T-cell (primary cell): ENCODE data around the gene C4B. TPM values are rescaled to one million over a fixed set of nuclear protein-coding genes. Genes with fewer than 3 reads are reported as not detected.

ENCODE experiments used
- ATAC-seq, 4 experiments: fragments of 200-7000 bp in 3 of 4; fragments of 150-1000 bp in 1 of 4; cut with Tn5 transposase; replicated peaks in 1 of 4; 1 replicate in 3 of 4; 2 replicates in 1 of 4; pipeline ENCODE4 v1.10.0; 2021; ENCODE audit warnings: moderate library complexity in 3 of 4, mild to moderate bottlenecking in 2 of 4, moderate number of reproducible peaks in 1 of 4
- CTCF ChIA-PET, 2 donors: fragments of 300-600 bp; sonication (Branson Sonifier 250); formaldehyde crosslinking; loops; one replicate each; lab custom pipeline; 2022; ENCODE audit warnings: antibody characterized with exemption in 2 of 2; lab: Charles Lee
- POLR2A ChIA-PET, 2 donors: fragments of 300-600 bp; sonication (Branson Sonifier 250); formaldehyde crosslinking; loops; one replicate each; lab custom pipeline; 2022; ENCODE audit warnings: antibody characterized with exemption in 2 of 2; lab: Charles Lee
- DNase-seq, 35 experiments: peaks; one replicate each; pipeline versions ENCODE4 v3.0.0 to v3.0.0-alpha.2; 2013 to 2023
- H3K27ac ChIP-seq: one replicate; pipeline ENCODE4 v1.5.1; 2013; ENCODE audit warnings: low read length
- H3K27me3 ChIP-seq, 2 experiments: replicated peaks in 1 of 2; 1 replicate in 1 of 2; 2 replicates in 1 of 2; pipeline versions ENCODE4 v1.6.1 to v1.7.0; 2013; ENCODE audit warnings: low read length in 1 of 2, mixed read lengths in 1 of 2; ENCODE audit not compliant: control insufficient read depth in 2 of 2, insufficient read depth in 2 of 2; ENCODE audit errors: extremely low read depth in 1 of 2
- H3K36me3 ChIP-seq, 2 donors: 1 replicate in 1 of 2; 2 replicates in 1 of 2; pipeline versions ENCODE4 v1.6.1 to v1.7.0; 2013; ENCODE audit warnings: low read length in 1 of 2; ENCODE audit not compliant: control insufficient read depth in 2 of 2, insufficient read depth in 1 of 2; ENCODE audit errors: extremely low read depth in 1 of 2
- H3K4me1 ChIP-seq, 2 experiments: 1 replicate in 1 of 2; 2 replicates in 1 of 2; pipeline versions ENCODE4 v1.6.1 to v1.7.0; 2013; ENCODE audit warnings: low read length in 2 of 2, mixed read lengths in 1 of 2; ENCODE audit not compliant: insufficient read depth in 2 of 2, control insufficient read depth in 1 of 2; ENCODE audit errors: extremely low read depth in 1 of 2
- H3K4me3 ChIP-seq, 2 donors: 1 replicate in 1 of 2; 2 replicates in 1 of 2; pipeline versions ENCODE4 v1.5.1 to v1.7.0; 2013; ENCODE audit warnings: mild to moderate bottlenecking in 2 of 2, low read length in 1 of 2, moderate library complexity in 1 of 2; ENCODE audit not compliant: control insufficient read depth in 1 of 2; ENCODE audit errors: extremely low read depth in 1 of 2
- H3K9me3 ChIP-seq: 2 replicates; pipeline ENCODE4 v1.7.0; 2013
- H3K27ac Mint-ChIP-seq, 2 donors: one replicate each; pipeline ENCODE4 v1.8.0; 2020 to 2021; ENCODE audit warnings: mild to moderate bottlenecking in 2 of 2, mixed read lengths in 2 of 2
- H3K27me3 Mint-ChIP-seq, 2 donors: one replicate each; pipeline ENCODE4 v1.8.0; 2021 to 2022; ENCODE audit warnings: mixed read lengths in 2 of 2
- H3K36me3 Mint-ChIP-seq: one replicate; pipeline ENCODE4 v1.8.0; 2021; ENCODE audit warnings: mixed read lengths
- H3K4me1 Mint-ChIP-seq, 3 donors: one replicate each; pipeline ENCODE4 v1.8.0; 2020 to 2022; ENCODE audit warnings: mixed read lengths in 3 of 3, mild to moderate bottlenecking in 1 of 3
- H3K4me3 Mint-ChIP-seq, 3 donors: one replicate each; pipeline ENCODE4 v1.8.0; 2020 to 2022; ENCODE audit warnings: mild to moderate bottlenecking in 3 of 3, mixed read lengths in 3 of 3, moderate library complexity in 3 of 3
- H3K9me3 Mint-ChIP-seq, 3 donors: one replicate each; pipeline ENCODE4 v1.8.0; 2020 to 2022; ENCODE audit warnings: mixed read lengths in 3 of 3
- WGBS: methylation state at CpG from one replicate; pipeline ENCODE4 v1.1.5; 2013; ENCODE audit warnings: missing lambda C conversion rate; ENCODE audit not compliant: insufficient coverage; 5-methylcytosine and 5-hydroxymethylcytosine counted together
- total RNA-seq, 35 experiments: library from RNA in 6 of 35; stranded (reverse) in 6 of 35; fragments of 120-200 nt in 1 of 35; gene quantifications; one replicate each; pipeline versions ENCODE4 v1.2.1 to v1.2.4 and lab custom pipeline; 2013 to 2026

Gene C4B
- total RNA-seq, 5 donors from 2014 or later (not counting 1 experiment from before 2014, with no cell fraction given) = 5.5 to 8.4 (median 7.5) TPM

- ChIA-PET POLR2A (no interaction called here), CTCF (no interaction called here)
- Mint-ChIP-seq H3K4me1 (peaks cover 3 to 9% (median 4%) of the 10 kb centered on the region in 3 donors), H3K27ac (no peak overlapping the region), H3K4me3 (no peak overlapping the region), H3K27me3 (peaks cover 22 to 33% of the 10 kb centered on the region in 2 donors), H3K9me3 (no peaks in the 10 kb centered on the region), H3K36me3 (no peaks in the 10 kb centered on the region)
- Histone ChIP-seq H3K4me1 (peaks cover 0 to 13% of the 10 kb centered on the region in 2 experiments), H3K4me3 (no peak overlapping the region), H3K27me3 (peaks cover 0 to 63% of the 10 kb centered on the region in 2 experiments), H3K36me3 (no peaks in the 10 kb centered on the region), H3K9me3 (no peaks in the 10 kb centered on the region), H3K27ac (no peak overlapping the region)
- DNase-seq (no peak), ATAC-seq (no peak)
- WGBS = 83% methylated on average over 19 of the region's 22 CpGs
These were observed 69.5 kb downstream of the C4B start for GRCh38 chr6:32083812-32084768.

GRCh38 chr6:32084780-32085179 is 70.2 kb downstream of the C4B start:
- Mint-ChIP-seq H3K4me1 (peaks cover 3 to 9% (median 4%) of the 10 kb centered on the region in 3 donors), H3K27ac (no peak overlapping the region), H3K4me3 (no peak overlapping the region), H3K27me3 (peaks cover 22 to 33% of the 10 kb centered on the region in 2 donors), H3K9me3 (no peaks in the 10 kb centered on the region), H3K36me3 (no peaks in the 10 kb centered on the region)
- POLR2A ChIA-PET = no interaction called here
- CTCF ChIA-PET = no interaction called here
- Histone ChIP-seq H3K36me3 (no peaks in the 10 kb centered on the region), H3K4me3 (no peak overlapping the region), H3K27ac (no peak overlapping the region), H3K4me1 (peaks cover 0 to 13% of the 10 kb centered on the region in 2 experiments), H3K9me3 (no peaks in the 10 kb centered on the region), H3K27me3 (peaks cover 0 to 62% of the 10 kb centered on the region in 2 experiments)
- 89% methylated on average over 1 of the region's 2 CpGs for WGBS
- no peak for ATAC-seq
- no peak for DNase-seq

Other genes starting within 250 kb of the C4B start
- 1 to 10 TPM; 1.4 to 8.0 (median 2.1) TPM for gene VWA7, start 237.5 kb upstream of the C4B start, total RNA-seq
- 10 to 100 TPM; 44.4 to 71.0 (median 62.5) TPM for gene VARS1, start 219.0 kb upstream of the C4B start, total RNA-seq
- gene LSM2, start 207.8 kb upstream of the C4B start, total RNA-seq = 10 to 100 TPM; 24.2 to 36.4 (median 30.6) TPM
- 1 to 10 TPM; 2.8 to 8.5 (median 8.1) TPM for gene HSPA1L, start 199.5 kb upstream of the C4B start, total RNA-seq
- gene HSPA1A, start 199.3 kb upstream of the C4B start, total RNA-seq = 100 to 1,000 TPM in 1 of 5 donors, 10 to 100 TPM in 2, 1 to 10 TPM in 2; 8.8 to 117 (median 77.9) TPM
- gene HSPA1B, start 187.1 kb upstream of the C4B start, total RNA-seq = 100 to 1,000 TPM in 1 of 5 donors, 10 to 100 TPM in 2, 1 to 10 TPM in 2; 6.3 to 105 (median 67.9) TPM
- gene NEU1, start 152.0 kb upstream of the C4B start, total RNA-seq = 10 to 100 TPM; 15.9 to 29.2 (median 19.9) TPM
- under 1 TPM in 3 of 5 donors, not detected in 2; 0.13 to 0.96 (median 0.57) TPM for gene SLC44A4, start 135.8 kb upstream of the C4B start, total RNA-seq
- 10 to 100 TPM; 49.1 to 83.8 (median 78.9) TPM for gene EHMT2, start 117.1 kb upstream of the C4B start, total RNA-seq
- 1 to 10 TPM; 1.0 to 3.5 (median 3.1) TPM for gene ZBTB12, start 112.7 kb upstream of the C4B start, total RNA-seq
- gene C2, start 87.1 kb upstream of the C4B start, total RNA-seq = 1 to 10 TPM; 1.3 to 5.1 (median 3.7) TPM
- 1 to 10 TPM in 3 of 5 donors, not detected in 2; 1.3 to 2.2 (median 1.8) TPM for gene CFB, start 68.7 kb upstream of the C4B start, total RNA-seq
- 10 to 100 TPM; 47.5 to 51.0 (median 49.4) TPM for gene NELFE, start 55.8 kb upstream of the C4B start, total RNA-seq
- gene SKIC2, start 55.6 kb upstream of the C4B start, total RNA-seq = 100 to 1,000 TPM; 104 to 169 (median 112) TPM
- gene DXO, start 42.7 kb upstream of the C4B start, total RNA-seq = 10 to 100 TPM; 30.2 to 53.2 (median 35.4) TPM
- gene C4A, start 32.7 kb upstream of the C4B start, total RNA-seq = 10 to 100 TPM in 1 of 5 donors, 1 to 10 TPM in 4; 3.5 to 11.6 (median 6.1) TPM
- gene CYP21A2, start 23.6 kb downstream of the C4B start, total RNA-seq = 1 to 10 TPM in 3 of 5 donors, under 1 TPM in 2; 0.43 to 2.2 (median 1.6) TPM
- 10 to 100 TPM in 4 of 5 donors, 1 to 10 TPM in 1; 8.0 to 20.9 (median 15.4) TPM for gene TNXB, start 94.5 kb downstream of the C4B start, total RNA-seq
- gene ATF6B, start 113.5 kb downstream of the C4B start, total RNA-seq = 100 to 1,000 TPM; 106 to 151 (median 145) TPM
- gene FKBPL, start 115.5 kb downstream of the C4B start, total RNA-seq = 1 to 10 TPM in 4 of 5 donors, under 1 TPM in 1; 0.83 to 3.7 (median 1.5) TPM
- 1 to 10 TPM; 1.7 to 3.3 (median 2.3) TPM for gene PRRT1, start 137.1 kb downstream of the C4B start, total RNA-seq
- gene PPT2, start 139.3 kb downstream of the C4B start, total RNA-seq = 10 to 100 TPM; 11.2 to 25.6 (median 19.3) TPM
- gene EGFL8, start 149.8 kb downstream of the C4B start, total RNA-seq = 10 to 100 TPM; 13.9 to 18.9 (median 16.9) TPM
- gene AGPAT1, start 161.3 kb downstream of the C4B start, total RNA-seq = 10 to 100 TPM; 23.5 to 34.6 (median 31.0) TPM
- 10 to 100 TPM; 23.6 to 49.3 (median 44.6) TPM for gene RNF5, start 163.6 kb downstream of the C4B start, total RNA-seq
- gene AGER, start 169.5 kb downstream of the C4B start, total RNA-seq = 10 to 100 TPM; 42.6 to 81.4 (median 67.7) TPM
- gene PBX2, start 175.4 kb downstream of the C4B start, total RNA-seq = 100 to 1,000 TPM; 124 to 171 (median 148) TPM
- gene GPSM3, start 177.8 kb downstream of the C4B start, total RNA-seq = 100 to 1,000 TPM; 267 to 311 (median 274) TPM
- gene NOTCH4, start 209.3 kb downstream of the C4B start, total RNA-seq = 1 to 10 TPM in 3 of 5 donors, under 1 TPM in 2; 0.70 to 1.7 (median 1.1) TPM